Cardiac septum (tissue), 1 donor: ENCODE results near the gene SLC2A11. TPM values are rescaled to one million over a fixed set of nuclear protein-coding genes. Genes with fewer than 3 reads are reported as not detected.

Source experiments
- DNase-seq: peaks from one replicate; pipeline ENCODE4 v3.0.0-alpha.2; 2020; ENCODE audit warnings: low spot score
- intact Hi-C: fragments of 100-400 bp; cut with DNase I; formaldehyde crosslinking; loops from one replicate; pipeline ENCODE4 v1.14.0; 2022
- total RNA-seq: library from RNA; stranded (reverse); fragmentation: NEBNext Ultra II Directional; extraction: Animal tissue kit (Norgen Biotek cat#: 25700); gene quantifications from one replicate; pipeline ENCODE4 v1.2.1, GENCODE V29; 2021
- donor health status: DM: no; HTN: no; CAD: no.

Gene SLC2A11
- total RNA-seq, 1 donor from 2014 or later = 19.7 TPM

- no peak for DNase-seq
- intact Hi-C loops = no loop called here
Measured at GRCh38 chr22:23882370-23882769, 24.7 kb downstream of the SLC2A11 start.

DNA sequence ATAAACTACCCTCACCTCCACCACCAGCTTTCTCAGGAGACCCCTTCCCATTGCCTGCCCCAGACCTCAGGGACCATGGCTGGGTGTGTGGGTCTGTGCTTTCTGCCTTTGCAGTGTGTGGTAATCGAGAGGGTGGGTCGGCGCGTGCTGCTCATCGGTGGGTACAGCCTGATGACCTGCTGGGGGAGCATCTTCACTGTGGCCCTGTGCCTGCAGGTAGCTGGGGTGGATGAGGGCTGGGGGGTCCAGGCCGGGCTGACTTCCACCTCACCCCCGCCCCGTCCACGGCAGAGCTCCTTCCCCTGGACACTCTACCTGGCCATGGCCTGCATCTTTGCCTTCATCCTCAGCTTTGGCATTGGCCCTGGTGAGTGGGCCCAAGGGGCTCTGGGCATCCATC lies 26.0 kb downstream of the SLC2A11 start:
- intact Hi-C loops = no loop called here
- DNase-seq = no peak

GRCh38 chr22:23884140-23884539 lies 26.5 kb downstream of the SLC2A11 start:
- no peak for DNase-seq
- intact Hi-C loops = no loop called here

DNA sequence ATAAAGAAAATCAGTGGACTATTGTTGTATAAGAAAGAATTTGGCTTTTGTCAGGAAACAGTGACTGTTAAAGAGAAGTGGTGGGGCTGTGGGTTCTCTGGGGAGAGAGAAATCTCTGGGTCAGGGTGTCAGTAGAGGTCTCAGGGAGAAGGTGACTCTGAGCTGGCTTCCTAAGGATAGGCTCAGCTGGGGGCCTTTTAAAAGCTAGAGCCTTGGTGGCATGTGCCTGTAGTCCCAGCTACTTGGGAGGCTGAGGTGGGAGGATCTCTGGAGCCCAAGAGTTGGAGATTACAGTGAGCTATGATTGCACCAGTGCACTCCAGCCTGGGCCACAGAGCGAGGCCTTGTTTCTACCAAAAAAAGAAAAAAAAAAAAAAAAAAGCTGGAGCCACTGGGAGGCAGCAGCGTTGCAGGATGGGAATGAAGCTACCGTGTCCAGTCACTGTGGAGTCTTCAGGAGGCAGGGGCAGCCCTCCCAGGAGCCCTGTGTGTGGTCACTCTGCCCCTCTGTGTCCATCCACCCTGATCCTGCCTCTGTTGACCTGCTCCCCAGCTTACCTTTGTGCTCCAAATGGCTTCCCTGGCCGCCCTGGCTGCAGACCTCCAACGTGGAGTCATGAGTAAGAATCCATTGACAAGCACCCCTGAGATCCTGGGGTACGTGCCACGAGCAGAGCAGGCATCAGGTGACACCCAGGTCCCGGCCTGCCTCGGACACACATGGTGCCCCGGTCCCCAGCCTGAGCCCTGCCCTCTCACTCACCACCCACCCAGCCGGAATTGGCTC lies 31.1 kb downstream of the SLC2A11 start:
- intact Hi-C loops = no loop called here
- no peak for DNase-seq

DNA sequence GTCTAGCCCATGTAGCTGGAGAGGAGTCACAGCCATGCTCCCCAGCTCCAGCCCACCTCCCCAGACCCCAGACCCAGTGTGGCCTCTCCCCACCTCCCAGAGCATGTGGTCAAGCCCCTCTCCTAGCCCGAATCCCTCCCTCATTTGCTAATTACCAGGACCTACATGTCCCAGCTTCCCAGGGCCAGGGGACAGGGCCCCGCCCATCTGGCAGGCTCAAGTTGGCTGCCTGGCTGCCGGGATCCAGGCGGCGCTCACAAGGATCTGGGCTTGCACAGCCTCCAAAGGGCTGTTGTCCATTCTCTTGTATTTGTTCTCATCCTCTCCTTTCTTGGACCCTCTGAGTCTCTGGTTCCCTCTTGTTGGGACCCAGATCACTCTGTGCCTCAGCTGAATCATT lies 31.9 kb downstream of the SLC2A11 start:
- intact Hi-C loops = no loop called here
- DNase-seq = no peak

DNA sequence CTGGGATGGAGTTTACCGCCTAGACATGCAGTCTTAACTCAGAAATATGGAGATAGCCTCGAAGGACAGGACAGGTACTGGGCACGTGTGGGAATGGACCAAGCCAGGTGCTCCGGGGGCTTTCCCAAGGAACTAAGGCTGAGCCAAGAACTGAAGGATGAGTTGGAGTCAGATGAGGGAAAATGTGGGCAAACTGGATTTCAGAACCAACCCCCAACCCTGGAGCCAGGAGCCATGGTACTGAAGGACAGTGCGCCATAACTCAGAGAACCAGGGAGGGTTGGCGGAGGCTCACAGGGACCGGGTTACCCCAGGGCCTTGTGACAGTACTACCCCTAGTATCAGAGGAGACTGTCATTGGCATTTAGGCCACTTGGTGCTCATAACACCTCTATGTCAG lies 34.1 kb downstream of the SLC2A11 start:
- intact Hi-C loops = no loop called here
- no peak for DNase-seq

- intact Hi-C loops = no loop called here
- DNase-seq = no peak
Measured at GRCh38 chr22:23892130-23892529, 34.5 kb downstream of the SLC2A11 start.

DNA sequence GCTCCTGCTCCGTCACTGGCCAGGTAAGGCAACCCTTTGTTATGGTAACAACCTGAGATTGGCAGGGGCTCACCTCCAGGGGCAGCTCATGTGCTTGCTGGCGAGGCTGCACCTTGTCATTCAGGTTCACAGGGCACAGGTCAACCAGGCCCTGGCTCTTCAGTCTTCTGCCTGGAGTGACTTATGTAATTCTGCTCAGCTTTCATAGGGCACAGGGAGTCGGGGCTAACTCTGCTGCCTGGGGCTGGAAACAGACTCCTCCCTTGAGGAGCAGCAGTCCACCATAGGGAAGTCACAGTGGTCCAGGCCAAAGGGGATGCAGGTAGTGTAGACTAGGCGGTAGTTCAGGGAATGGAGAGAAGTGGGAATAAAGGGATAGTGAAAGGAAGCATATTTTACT lies 35.0 kb downstream of the SLC2A11 start:
- DNase-seq = no peak
- intact Hi-C loops = no loop called here

DNA sequence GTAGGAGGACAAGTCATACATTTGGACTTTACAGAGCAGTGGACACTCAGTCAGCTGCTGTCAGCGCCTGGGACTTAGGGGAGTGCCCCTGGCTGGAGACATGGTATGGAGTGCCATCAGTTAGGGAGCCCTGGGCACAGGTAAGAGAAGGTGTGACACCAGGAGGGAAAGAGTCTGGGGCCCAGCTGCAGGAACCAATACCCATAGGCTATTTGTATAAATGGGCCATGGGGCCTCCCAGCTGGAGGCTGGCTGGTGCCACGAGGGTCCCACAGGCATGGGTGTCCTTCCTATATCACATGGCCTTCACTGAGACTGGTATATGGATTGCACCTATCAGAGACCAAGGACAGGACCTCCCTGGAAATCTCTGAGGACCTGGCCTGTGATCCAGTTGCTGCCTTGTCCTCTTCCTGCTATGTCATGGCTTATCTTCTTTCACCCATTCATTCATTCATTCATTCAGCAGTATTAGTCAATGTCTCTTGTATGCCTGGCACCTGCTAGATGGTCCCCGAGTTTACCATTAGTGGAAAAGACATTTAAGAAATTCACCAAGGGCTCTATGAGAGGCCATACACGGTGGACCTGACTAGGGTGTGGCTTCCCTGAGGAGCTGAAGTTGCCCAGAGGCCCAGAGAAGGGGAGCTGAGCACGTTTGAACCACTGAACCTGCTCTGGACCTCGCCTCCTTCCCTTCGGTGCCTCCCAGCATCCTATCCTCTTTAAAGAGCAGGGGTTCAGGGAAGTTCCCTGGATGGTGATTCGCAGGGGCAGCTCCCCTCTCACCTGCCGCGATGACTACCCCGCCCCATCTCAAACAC lies 35.7 kb downstream of the SLC2A11 start:
- intact Hi-C loops = no loop called here

GRCh38 chr22:23893945-23894709 lies 36.5 kb downstream of the SLC2A11 start, which contains the start of gene MIF:
Gene MIF (plus strand): TSS chr22:23894383. CDS start chr22:23894475, 92 bp downstream.
- intact Hi-C loops = no loop called here

More for the DNA sequence above, 35.7 kb downstream of the SLC2A11 start:
- DNase-seq = no peak

GRCh38 chr22:23894710-23895598 lies 37.3 kb downstream of the SLC2A11 start:
- intact Hi-C loops = no loop called here
- peak; percentile 78 for DNase-seq

More at GRCh38 chr22:23893945-23894709, 36.5 kb downstream of the SLC2A11 start, which contains the start of gene MIF:
- DNase-seq = peak; percentile 98

DNA sequence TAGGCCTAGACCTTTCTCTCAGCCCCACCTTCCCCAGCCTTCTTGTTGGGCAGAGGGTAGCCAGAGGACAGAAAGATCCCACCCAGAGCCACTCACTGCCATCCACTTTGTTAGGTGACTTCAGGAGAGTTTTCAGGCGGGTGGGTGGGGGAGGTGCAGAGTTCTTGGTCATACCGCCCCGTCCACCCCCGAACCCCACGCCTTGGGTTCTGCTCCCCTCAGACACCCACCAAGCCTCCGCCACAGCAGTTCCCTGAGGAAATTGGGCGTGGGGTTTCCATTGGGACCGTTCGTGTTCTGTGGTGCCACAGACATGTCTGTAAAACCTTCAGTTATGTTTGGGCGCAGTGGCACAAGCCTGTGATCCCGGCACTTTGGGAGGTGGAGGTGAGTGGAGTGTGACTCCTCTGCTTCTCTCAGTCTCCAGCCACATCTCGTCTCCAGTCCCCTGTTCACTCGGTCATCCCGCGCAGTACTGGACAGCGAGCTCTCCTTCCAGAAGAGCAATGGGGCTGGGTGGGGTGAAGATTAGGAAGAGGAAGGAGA lies 38.0 kb downstream of the SLC2A11 start:
- no peak for DNase-seq
- intact Hi-C loops = no loop called here

DNA sequence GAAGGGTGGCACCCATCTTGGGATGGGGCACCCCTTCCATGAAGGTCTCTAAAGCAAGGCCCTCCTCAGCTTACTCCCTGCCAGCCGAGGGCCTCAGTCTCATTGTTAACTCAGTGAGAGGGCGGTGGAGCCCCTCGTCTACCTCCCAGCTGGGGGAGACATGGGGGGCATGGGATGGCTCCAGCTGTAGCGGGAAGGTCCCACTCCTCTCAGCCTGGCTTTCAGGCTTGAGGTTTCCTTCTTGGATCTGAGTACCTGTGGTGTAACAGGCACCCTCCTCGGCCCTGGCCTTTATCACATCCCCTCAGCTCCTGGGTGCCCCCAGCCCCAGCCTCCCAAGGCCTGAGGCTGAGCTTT lies 38.5 kb downstream of the SLC2A11 start:
- intact Hi-C loops = no loop called here
- DNase-seq = no peak

- intact Hi-C loops = no loop called here
- no peak for DNase-seq
Measured at GRCh38 chr22:23896523-23897186, 39.0 kb downstream of the SLC2A11 start.

- intact Hi-C loops = no loop called here
- DNase-seq = no peak
Measured at GRCh38 chr22:23897320-23897719, 39.6 kb downstream of the SLC2A11 start.

GRCh38 chr22:23898006-23898974 lies 40.6 kb downstream of the SLC2A11 start:
- intact Hi-C loops = no loop called here
- no peak for DNase-seq

GRCh38 chr22:23899042-23899745 lies 41.5 kb downstream of the SLC2A11 start:
- intact Hi-C loops = no loop called here

More at GRCh38 chr22:23899042-23899745, 41.5 kb downstream of the SLC2A11 start:
- no peak for DNase-seq
